Posterior vena cava (tissue), 2 donors: ENCODE data around the gene POU3F3. TPM values are rescaled to one million over a fixed set of nuclear protein-coding genes. Genes with fewer than 3 reads are reported as not detected.

Experiments used
- DNase-seq: peaks from one replicate; pipeline ENCODE4 v3.0.0-alpha.2; 2020; ENCODE audit warnings: low spot score
- intact Hi-C, 2 donors: fragments of 100-400 bp; cut with DNase I; formaldehyde crosslinking; loops; one replicate each; pipeline versions ENCODE4 v1.14.1 to v1.14.2; 2022 to 2023
- total RNA-seq, 2 donors: library from RNA; stranded (reverse); fragmentation: NEBNext Ultra II Directional; extraction: Animal tissue kit (Norgen Biotek cat#: 25700); gene quantifications; one replicate each; pipeline ENCODE4 v1.2.1, GENCODE V29; 2021
- donor health status: DM: yes; HTN: yes; CAD: no.
- donor health status: DM: yes; HTN: yes; CAD: no.

The POU3F3 gene
- total RNA-seq, 2 donors from 2014 or later, result not detected

- intact Hi-C loops, result no loop called here
- no peak for DNase-seq
Measured at GRCh38 chr2:104845946-104846785, 7.7 kb upstream of the POU3F3 start.

DNA sequence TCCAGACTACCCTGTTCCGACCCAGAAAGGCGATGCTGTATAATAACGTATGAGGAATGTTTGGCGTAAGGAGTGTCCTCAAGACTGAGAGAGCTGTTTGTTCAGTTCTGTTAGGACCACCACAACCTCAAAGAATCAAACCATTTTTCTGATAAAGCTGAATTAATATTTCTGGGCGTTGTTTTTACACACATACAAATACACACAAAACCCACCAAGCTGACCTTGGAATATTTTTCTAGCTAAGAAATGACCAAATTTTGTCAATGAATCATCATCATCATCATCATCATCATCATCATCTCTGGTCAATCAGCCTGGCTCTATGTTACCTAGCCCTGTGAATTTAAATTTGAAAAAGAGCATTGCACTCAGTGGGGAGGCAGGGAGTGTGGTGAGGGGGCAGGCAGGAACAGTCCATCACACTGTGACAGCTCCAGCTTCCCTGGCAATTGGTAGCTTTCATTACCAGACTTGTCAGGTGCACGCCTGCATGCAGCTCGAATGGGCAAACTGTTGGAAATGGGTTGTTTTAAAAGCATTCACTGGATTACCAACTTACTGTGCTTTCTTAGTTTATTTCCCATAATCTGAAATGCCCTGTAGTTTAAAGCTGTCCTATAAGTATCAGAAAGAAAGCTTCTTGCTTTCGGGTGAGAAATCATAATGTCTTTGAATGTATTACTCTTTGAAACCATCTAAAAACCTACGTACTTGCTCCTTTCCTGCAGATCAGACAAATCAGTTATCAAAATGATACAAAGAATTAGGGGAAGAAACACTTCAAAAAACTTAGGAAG is 6.9 kb upstream of the POU3F3 start:
- DNase-seq, result no peak
- intact Hi-C loops, result no loop called here

- intact Hi-C loops, result no loop called here
- no peak for DNase-seq
Measured at GRCh38 chr2:104847586-104848160, 6.2 kb upstream of the POU3F3 start.

DNA sequence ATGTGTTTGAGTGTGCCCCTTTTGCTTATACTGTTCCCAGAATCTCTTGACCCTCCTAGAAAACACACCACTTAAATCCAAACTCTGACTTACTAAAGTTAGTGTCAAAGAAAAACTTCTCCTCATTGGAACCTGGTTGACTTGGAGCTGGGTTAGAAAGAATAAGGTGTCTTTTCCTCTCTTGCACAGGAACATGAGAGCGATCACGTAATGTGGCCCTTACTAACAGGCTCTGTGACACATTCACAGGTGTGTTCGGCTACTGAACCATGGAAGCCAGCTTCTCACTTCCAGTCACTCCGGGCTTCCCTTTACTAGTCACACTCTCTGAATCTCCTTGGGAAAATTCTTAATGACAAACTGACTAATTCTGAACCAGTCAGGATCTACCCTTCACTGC is 5.4 kb upstream of the POU3F3 start:
- no peak for DNase-seq
- intact Hi-C loops, result no loop called here

- intact Hi-C loops, result no loop called here
- no peak for DNase-seq
Measured at GRCh38 chr2:104849101-104849500, 4.8 kb upstream of the POU3F3 start.

- intact Hi-C loops, result no loop called here
- DNase-seq, result peak; percentile 85
Measured at GRCh38 chr2:104849618-104850141, 4.2 kb upstream of the POU3F3 start.

DNA sequence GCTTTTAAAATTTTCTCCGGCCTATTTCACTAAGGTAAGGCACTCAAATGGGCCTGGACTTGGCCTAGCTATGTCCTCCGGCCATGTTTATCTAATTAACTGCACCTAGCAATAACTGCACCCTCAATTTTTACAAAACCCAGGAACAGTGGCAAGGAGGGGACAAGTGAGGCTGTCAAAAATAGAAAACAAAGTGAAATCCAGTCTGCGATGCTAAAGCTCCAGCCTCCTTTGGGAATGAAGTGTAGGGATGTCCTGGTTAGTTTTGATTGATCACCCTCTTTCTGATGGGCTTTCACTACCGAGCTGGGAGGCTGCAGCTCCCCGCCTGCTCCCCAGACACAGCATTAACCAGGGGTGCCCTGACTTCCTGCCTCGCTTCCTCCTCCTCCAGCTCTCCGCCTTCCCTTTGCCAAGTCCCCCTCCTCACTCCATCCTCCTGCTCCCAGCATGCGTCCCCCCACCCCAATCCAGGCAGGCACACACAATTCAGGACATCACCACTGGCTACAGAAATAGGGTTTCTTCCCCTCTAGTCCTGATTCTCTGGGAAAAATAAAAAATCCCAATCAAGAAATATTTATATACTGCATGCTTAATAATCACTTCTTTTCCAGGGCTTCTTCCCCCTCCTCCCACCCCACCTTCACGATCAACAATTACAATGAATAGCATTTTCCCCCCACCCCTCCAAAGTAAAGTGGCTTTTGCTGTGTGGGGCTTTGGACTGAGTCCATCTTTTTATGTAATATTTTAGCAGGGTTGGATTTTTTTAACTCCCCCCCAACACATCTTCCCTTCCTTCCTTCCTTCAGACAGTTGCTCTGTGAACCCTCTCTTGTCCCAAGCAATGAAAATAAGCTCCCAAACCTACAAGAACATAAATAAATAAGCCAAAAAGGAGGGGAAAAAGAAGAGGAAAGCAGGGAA is 3.3 kb upstream of the POU3F3 start:
- intact Hi-C loops, result no loop called here
- DNase-seq, result no peak

DNA sequence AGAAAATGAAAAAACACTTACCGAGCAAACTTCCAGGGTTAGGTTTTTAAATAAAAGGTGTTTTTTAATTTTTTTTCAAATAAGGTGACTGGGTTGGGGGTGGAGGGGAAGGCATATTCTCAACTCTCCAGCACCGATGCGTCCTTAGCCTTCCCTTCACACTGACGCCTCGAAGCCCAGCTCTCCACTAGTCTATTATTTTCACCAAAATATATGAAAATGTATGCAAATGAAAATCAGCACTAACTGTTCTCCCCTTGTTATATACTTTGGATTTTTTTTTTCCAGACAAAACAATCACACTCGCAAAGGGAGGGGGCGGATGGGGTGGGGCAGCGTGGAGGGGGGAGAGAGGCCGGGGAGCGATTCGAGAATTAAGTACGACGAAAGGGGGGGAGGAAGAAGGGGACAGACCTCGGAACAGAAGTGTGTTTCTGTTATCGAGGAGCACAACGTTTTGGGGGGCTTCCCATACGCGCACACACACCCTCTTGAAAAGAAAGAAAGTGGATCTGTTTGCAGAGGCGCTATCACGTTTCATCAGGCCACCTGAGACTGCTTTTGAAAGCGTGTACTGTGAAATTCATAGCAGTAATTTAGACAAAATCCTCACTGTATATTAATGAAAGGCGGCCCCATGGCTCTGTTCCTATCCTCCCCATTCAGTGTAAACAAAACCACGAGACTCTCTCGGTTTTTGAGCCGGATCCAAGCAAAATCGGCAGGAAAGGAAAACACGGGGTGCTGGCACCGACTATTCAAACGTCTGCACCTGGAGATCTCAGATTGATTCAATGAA is 2.4 kb upstream of the POU3F3 start:
- no peak for DNase-seq
- intact Hi-C loops, result no loop called here

DNA sequence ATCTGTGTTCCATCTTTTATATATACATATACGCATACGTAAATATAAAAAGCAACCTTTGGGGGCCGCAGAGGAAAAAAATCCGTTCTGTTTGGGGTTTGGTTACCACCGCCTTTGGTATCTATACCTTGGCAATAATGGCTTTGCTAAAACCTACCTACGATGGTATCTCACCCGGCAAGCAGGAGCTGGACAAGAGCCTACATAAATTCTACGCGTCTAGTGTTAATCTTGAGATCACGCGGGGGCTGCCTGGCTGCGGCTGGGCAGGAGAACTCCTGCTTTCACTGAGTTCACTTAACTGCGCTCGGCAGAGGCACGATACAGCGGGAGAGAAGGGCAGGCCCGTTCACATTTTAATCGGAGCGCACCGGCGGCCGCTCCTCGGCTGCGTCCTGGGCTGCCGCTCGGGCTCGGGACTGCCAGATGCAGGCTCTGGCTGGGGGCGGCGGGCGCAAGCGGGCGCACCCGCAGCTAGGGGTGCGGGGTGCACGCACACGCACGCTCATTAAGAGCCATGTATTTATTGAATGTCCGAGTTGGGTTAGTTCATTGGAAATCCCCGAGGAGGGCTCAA is 1.7 kb upstream of the POU3F3 start:
- intact Hi-C loops, result no loop called here
- DNase-seq, result no peak

DNA sequence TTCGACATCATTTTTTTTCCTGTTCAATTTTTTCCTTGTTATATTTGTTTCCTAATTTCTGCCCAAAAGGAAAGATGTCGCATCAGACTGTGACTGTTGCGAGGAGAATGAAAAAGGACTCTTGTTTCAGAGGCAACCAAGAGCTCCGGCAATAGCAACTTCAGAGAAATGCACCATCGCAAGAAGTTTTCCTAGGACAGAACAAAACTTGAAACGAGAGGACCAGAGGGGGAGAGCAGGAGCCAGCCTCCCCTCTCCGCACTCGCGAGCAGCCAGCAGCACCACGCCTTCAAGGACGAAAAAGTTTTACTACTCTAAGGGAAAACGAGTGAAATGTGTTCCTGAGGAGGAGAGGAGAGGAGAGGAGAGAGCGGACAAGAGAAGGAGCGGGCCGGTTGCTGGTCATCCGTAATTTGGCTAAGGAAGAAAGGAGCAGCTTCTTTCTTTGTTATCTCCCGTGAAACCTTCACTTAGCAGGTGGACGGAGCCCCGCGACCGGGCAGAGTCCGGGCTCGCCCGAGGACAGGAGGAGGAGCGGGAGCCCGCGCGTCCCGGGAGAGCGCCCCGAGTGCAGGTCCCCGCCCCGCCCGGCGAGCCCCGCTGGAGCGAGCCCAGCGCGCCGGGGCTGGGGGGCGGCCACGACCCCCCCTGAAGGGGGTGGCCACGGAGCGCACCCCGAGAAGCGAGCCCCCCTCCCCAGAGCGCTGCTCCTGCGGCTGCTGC is 744 bp downstream of the POU3F3 start:
- intact Hi-C loops, result loop anchor here in 1 of 2 donors (1.0 kb wide), 1 partner anchor 13 kb away; no protein-coding TSS in a partner anchor

DNA sequence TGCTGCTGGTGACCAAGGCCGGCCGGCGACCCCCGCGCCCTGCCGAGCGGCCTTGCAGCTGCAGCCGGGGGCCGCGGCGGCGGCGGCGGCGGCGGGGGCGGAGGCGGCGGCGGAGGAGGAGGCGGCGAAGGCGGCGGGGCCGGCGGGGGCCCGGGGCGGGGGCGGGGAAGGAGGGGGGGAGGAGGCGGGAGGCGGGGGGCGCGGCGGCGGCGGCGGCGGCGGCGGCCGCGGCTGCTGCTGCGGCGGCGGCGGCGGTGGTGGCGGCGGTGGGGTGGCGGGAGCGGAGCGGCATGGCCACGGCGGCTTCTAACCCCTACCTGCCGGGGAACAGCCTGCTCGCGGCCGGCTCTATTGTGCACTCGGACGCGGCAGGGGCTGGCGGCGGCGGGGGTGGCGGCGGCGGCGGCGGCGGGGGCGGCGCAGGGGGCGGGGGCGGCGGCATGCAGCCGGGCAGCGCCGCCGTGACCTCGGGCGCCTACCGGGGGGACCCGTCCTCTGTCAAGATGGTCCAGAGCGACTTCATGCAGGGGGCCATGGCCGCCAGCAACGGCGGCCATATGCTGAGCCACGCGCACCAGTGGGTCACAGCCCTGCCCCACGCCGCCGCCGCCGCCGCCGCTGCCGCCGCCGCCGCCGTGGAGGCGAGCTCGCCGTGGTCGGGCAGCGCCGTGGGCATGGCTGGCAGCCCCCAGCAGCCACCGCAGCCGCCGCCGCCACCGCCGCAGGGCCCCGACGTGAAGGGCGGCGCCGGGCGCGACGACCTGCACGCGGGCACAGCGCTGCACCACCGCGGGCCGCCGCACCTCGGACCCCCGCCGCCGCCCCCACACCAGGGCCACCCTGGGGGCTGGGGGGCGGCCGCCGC is 1.5 kb downstream of the POU3F3 start:
- intact Hi-C loops, result no loop called here
- no peak for DNase-seq

More for the DNA sequence above, 744 bp downstream of the POU3F3 start:
- no peak for DNase-seq

- intact Hi-C loops, result no loop called here
- no peak for DNase-seq
Measured at GRCh38 chr2:104856086-104856972, 2.4 kb downstream of the POU3F3 start.

- no peak for DNase-seq
- intact Hi-C loops, result no loop called here
Measured at GRCh38 chr2:104856973-104857261, 3.0 kb downstream of the POU3F3 start.

DNA sequence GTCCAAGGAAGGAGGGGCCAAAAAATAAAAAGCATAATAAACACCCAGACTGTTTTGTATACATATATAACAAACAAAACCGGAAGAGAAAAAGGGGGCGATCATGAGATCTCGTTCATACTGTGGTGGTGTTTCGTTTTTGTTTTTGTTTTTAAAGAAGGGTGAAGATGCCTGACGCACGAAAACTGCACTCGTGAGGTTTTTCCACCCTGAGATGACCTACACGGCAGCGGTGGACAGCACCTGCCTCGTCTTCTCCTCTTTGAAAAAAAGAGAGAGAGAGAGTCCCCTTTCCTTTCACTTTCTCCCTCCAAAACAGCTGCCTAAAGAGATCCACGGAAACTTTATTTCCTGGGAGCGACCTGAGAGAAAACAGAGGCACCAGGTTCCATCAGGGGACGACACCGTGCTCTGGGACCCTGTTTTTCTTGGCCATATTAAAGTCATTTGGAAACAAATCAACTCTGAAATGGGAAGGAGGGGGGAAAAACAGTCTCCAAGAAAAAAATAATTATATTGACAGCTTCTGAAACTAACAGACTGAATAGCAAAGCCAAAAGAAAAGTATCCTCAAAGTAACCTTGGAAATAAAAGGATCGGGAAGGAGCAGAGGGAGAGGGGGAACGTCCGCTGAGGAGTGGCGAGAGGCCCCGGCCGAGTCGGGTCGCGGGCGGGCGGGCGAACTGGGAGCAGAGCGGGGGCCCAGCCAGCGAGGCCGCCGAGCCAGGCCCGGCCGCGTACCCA is 3.5 kb downstream of the POU3F3 start:
- intact Hi-C loops, result no loop called here
- DNase-seq, result no peak
